GM12801 (cell line): ENCODE measurements around the gene CANT1.

ENCODE experiments used
- TF ChIP-seq, protein P1 (sequence below): IDR thresholded peaks from one replicate; pipeline ENCODE4 v1.5.1; 2011; ENCODE audit warnings: control low read depth; ENCODE audit not compliant: insufficient read length; ENCODE audit errors: extremely low read depth

The CANT1 gene

DNA sequence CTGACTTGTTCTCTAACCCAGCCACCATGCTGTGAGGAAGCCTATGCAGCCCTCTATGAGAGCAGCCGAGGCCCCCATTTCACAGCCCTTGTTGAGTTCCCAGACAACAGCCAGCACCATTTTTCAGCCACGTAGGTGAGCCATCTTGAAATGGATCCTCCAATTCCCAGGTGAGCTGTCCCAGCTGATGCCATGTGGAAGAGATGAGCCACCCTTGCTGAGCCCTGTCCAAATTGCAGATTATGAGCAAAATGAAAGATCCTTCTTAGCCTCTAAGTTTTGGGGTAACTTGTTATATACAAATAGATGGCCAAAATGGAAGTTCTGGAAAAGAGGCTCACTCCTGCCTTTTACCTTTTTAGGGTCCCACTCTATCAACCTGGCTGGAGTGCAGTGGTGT, 58.7 kb downstream of the CANT1 start:
- TF ChIP-seq, protein P1, sequence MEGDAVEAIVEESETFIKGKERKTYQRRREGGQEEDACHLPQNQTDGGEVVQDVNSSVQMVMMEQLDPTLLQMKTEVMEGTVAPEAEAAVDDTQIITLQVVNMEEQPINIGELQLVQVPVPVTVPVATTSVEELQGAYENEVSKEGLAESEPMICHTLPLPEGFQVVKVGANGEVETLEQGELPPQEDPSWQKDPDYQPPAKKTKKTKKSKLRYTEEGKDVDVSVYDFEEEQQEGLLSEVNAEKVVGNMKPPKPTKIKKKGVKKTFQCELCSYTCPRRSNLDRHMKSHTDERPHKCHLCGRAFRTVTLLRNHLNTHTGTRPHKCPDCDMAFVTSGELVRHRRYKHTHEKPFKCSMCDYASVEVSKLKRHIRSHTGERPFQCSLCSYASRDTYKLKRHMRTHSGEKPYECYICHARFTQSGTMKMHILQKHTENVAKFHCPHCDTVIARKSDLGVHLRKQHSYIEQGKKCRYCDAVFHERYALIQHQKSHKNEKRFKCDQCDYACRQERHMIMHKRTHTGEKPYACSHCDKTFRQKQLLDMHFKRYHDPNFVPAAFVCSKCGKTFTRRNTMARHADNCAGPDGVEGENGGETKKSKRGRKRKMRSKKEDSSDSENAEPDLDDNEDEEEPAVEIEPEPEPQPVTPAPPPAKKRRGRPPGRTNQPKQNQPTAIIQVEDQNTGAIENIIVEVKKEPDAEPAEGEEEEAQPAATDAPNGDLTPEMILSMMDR: no peak

DNA sequence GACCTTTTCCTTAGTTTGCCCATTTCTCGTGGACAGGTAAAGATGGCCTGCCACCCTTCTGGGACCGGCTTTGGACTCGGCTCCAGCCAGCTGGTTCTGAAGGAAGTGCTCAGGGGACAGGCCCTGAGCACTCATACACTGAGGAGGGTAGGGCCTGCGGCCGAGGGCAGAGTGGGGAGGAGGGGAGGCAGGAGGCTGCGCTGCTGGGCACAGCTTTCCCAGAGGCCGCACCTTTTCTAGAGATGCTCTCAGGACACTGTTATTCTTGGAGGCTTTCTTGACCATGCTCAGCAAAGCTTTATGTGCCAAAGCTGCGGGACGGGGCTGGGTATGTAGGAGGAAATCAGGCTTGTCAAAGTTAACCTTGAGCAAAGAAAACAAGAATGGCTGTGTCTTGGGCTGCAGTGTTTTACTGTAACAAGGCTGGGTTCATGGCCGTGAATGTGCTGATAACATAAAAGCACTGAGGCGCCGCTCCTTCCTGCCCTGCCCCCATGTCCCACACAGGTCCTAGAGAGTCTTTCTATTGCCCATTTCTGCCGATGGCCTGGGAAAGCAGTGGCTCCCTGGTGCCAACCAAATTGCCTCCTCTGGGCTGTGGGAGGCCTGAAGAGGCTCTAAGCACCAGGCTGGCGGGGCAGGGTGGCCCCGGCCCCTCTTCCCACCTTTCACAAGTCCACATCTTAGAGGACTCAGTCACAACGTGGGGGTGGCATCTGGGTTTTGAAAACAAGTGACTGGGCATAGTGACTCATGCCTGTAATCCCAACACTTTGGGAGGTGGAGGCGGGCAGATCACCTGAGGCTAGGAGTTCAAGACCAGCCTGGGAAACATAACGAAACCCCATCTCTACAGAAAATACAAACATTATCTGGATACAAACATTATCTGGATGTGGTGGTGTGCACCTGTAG, 62.1 kb downstream of the CANT1 start:
- TF ChIP-seq, protein P1: no peak

DNA sequence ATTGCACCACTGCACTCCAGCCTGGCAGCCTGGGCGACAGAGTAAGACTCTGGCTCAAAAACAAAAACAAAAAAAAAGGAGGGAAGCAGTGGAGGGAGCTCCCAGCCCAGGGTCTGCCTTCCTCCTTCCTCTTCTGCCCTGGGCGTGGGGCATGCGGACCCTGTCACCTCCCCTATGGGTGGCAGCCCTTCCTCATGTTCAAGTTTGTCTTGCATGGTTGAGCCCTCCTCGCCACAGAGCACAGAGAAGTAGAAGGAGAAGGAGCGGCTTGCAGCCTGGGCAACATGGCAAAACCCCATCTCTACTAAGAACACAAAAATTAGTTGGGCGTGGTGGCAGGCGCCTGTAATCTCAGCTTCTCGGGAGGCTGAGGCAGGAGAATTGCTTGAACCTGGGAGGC, 62.9 kb downstream of the CANT1 start:
- TF ChIP-seq, protein P1: no peak

DNA sequence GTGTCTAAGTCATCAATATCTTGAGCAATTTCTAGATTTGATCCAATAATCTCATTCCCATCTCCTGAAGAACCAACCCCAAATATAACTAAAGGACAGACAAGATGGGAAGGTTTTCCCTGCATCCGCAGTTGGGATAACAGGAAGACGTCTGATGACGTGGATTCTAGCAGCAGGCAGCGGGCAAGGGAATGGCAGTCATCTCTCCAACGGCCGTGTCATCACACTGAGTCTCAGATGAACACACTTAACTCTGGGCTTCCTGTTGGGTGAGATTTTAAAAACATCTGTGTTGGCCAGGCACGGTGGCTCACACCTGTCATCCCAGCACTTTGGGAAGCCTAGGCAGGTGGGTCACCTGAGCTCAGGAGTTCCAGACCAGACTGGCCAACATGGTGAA, 63.4 kb downstream of the CANT1 start:
- TF ChIP-seq, protein P1: no peak

DNA sequence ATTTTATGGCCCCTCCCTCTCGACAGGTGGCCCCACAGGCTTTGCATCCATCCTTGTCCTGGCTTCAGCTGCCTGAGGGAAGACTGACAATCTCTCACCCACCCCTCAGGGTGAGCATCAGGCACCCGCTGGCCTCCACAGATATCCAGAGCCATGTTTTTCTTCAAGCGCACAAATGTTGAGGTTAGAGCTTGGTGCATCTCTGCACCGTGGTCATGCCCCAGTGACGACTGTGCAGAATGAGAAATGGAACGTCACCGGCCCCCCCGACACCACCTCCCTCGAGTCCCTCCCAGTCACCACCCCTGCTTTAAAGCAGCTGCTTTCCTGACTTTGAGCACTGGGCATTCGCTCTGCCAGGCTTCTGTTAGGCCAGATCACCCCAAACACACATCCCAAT, 64.6 kb downstream of the CANT1 start:
- TF ChIP-seq, protein P1: no peak

DNA sequence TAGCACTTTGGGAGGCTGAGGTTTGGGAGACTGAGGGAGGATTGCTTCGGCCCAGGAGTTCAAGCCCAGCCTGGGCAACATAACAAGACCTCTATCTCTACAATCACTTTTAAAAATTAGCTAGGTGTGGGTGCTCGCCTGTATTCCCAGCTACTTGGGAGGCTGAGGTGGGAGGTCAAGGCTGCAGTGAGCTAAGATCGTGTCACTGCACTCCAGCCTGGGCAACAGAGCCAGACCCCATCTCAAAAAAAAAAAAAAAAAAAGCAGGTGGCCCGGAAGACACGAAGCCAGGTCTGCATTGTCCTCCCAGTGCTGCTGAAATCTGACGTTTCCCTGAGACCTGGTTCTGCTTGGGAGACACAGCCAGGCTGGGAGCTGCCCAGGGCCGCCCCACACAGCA, 65.5 kb downstream of the CANT1 start:
- TF ChIP-seq, protein P1: no peak
